ENCODE results near the gene FBLN7. TPM values are rescaled to one million over a fixed set of nuclear protein-coding genes. Genes with fewer than 3 reads are reported as not detected.
"Not testable (repeated sequence)": the region's sequence is repeated elsewhere in the genome, so short reads cannot be mapped to it uniquely, and the experiment has no call there.

The FBLN7 gene
- total RNA-seq, 4 donors from 2014 or later = 1.1 to 4.2 (median 1.3) TPM; not detected in 1

- Histone ChIP-seq H3K27me3 (no peaks in the 10 kb centered on the region), H3K4me1 (peaks cover 0 to 9% (median 0%) of the 10 kb centered on the region in 3 donors), H3K4me3 (no peak overlapping the region), H3K36me3 (peaks cover 3 to 58% of the 10 kb centered on the region in 2 donors), H3K27ac (no peak overlapping the region), H3K9me3 (no peaks in the 10 kb centered on the region)
- TF ChIP-seq POLR2AphosphoS5 (IDR thresholded peaks at IDR 0.05) (no peak), POLR2A (IDR thresholded peaks at IDR 0.05) (no peak), CTCF (IDR thresholded peaks at IDR 0.05) (no peak), EP300 (IDR thresholded peaks at IDR 0.05) (no peak)
- ATAC-seq = no peak
- WGBS, 2 donors (ENCODE audit: low coverage in 1 of 2) = 71% methylated on average over 1 of the region's 1 CpG; no CpG with 5 or more reads in 1 of the 2 donors
Measured at GRCh38 chr2:112095681-112096080, 42.5 kb upstream of the FBLN7 start.

GRCh38 chr2:112096098-112096497 lies 42.1 kb upstream of the FBLN7 start:
- Histone ChIP-seq H3K27me3 (no peaks in the 10 kb centered on the region), H3K27ac (no peak overlapping the region), H3K4me3 (no peak overlapping the region), H3K36me3 (peaks cover 3 to 58% of the 10 kb centered on the region in 2 donors), H3K9me3 (no peaks in the 10 kb centered on the region), H3K4me1 (peaks cover 0 to 9% (median 0%) of the 10 kb centered on the region in 3 donors)
- 78 to 84% methylated on average over 10 of the region's 10 CpGs for WGBS, 2 donors (ENCODE audit: low coverage in 1 of 2)
- TF ChIP-seq CTCF (IDR thresholded peaks at IDR 0.05) (no peak), EP300 (IDR thresholded peaks at IDR 0.05) (no peak)
- no peak for ATAC-seq

DNA sequence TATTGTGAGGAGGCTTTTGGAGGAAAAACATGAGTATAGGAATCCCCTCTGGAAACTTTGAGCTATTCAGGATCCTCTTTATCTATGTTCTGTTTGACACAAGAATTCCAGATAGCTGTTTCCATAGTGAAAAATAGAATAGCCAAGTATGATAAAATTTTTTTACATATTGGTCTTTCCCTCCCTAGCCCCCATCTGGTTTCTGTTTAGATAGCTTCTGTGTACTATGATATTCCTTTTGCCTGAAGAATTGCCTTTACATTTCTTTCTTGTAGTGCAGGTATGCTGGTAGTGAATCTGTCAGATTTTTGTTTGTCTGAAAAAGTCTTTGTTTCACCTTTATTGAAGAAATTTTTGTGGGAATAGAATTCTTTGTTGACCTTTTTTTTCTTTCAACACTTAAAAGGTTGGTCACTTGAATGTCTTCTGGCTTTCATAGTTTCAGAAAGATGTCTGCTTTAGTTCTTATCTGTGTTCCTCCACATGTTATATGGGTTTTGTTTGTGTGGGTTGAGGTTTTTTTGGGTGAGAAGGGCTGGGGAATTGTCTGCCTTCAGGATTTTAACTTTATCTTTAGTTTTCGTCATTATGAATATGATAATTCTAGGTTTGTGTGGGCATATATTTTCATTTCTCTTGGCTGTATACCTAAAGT lies 29.9 kb upstream of the FBLN7 start:
- peaks cover 0 to 20% (median 0%) of the 10 kb centered on the region in 3 donors for H3K9me3 ChIP-seq
- TF ChIP-seq CTCF (IDR thresholded peaks at IDR 0.05) (no peak), POLR2AphosphoS5 (IDR thresholded peaks at IDR 0.05) (no peak), EP300 (IDR thresholded peaks at IDR 0.05) (no peak), POLR2A (IDR thresholded peaks at IDR 0.05) (no peak)
- H3K27me3 ChIP-seq = no peaks in the 10 kb centered on the region
- peaks cover 0 to 89% of the 10 kb centered on the region in 2 donors for H3K36me3 ChIP-seq
- no peak overlapping the region for H3K27ac ChIP-seq
- no peak overlapping the region for H3K4me3 ChIP-seq
- no peaks in the 10 kb centered on the region for H3K4me1 ChIP-seq
- WGBS, 2 donors (ENCODE audit: low coverage in 1 of 2) = 75% methylated on average over 1 of the region's 1 CpG; no CpG with 5 or more reads in 1 of the 2 donors
- ATAC-seq = no peak

GRCh38 chr2:112109278-112109677 lies 28.9 kb upstream of the FBLN7 start:
- Histone ChIP-seq H3K4me3 (no peak overlapping the region), H3K36me3 (peaks cover 0 to 81% of the 10 kb centered on the region in 2 donors), H3K27ac (no peak overlapping the region), H3K4me1 (no peaks in the 10 kb centered on the region), H3K27me3 (no peaks in the 10 kb centered on the region), H3K9me3 (peaks cover 0 to 20% (median 0%) of the 10 kb centered on the region in 3 donors)
- TF ChIP-seq POLR2A (IDR thresholded peaks at IDR 0.05) = no peak
- no peak for TF ChIP-seq CTCF (IDR thresholded peaks at IDR 0.05)
- TF ChIP-seq EP300 (IDR thresholded peaks at IDR 0.05) = no peak
- no peak for ATAC-seq

GRCh38 chr2:112110966-112111365 lies 27.2 kb upstream of the FBLN7 start:
- H3K27ac ChIP-seq = no peak overlapping the region
- ATAC-seq = no peak
- WGBS, 2 donors (ENCODE audit: low coverage in 1 of 2) = 86 to 100% methylated on average over 1 of the region's 1 CpG

DNA sequence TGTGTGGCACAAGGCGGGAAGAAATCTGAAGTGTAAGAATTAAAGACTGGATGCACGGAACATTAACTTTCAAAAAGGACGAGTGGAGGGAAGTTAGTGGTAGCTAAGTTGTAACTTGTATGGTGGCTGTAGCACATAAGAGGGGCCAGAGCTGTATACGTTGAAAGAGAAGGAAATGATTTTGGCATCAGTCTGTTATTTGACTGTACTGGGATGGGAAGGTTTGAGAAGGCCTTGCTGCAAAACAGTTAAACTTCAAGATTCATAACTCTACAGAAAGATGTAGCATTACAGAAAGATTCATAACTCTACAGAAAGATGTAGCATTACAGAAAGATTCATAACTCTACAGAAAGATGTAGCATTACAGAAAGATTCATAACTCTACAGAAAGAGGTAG lies 24.8 kb upstream of the FBLN7 start:
- not testable (repeated sequence) for H3K4me1 ChIP-seq, ATAC-seq, H3K4me3 ChIP-seq, H3K27ac ChIP-seq, H3K27me3 ChIP-seq
- H3K9me3 ChIP-seq = peaks cover 0 to 18% (median 0%) of the 10 kb centered on the region in 3 donors
- peaks cover 0 to 75% of the 10 kb centered on the region in 2 donors for H3K36me3 ChIP-seq
- 94 to 95% methylated on average over 4 of the region's 4 CpGs for WGBS, 2 donors (ENCODE audit: low coverage in 1 of 2)

More at GRCh38 chr2:112110966-112111365, 27.2 kb upstream of the FBLN7 start:
- no peaks in the 10 kb centered on the region for H3K27me3 ChIP-seq
- no peak for TF ChIP-seq CTCF (IDR thresholded peaks at IDR 0.05)
- no peak for TF ChIP-seq EP300 (IDR thresholded peaks at IDR 0.05)
- TF ChIP-seq POLR2A (IDR thresholded peaks at IDR 0.05) = no peak
- no peak for TF ChIP-seq POLR2AphosphoS5 (IDR thresholded peaks at IDR 0.05)
- no peaks in the 10 kb centered on the region for H3K4me1 ChIP-seq
- peaks cover 0 to 72% of the 10 kb centered on the region in 2 donors for H3K36me3 ChIP-seq
- H3K9me3 ChIP-seq = peaks cover 0 to 20% (median 0%) of the 10 kb centered on the region in 3 donors
- no peak overlapping the region for H3K4me3 ChIP-seq

Measured in gastroesophageal sphincter (tissue), 4 donors.